K562 (cell line): ENCODE measurements around the gene ZNF284. TPM values are rescaled to one million over a fixed set of nuclear protein-coding genes. Genes with fewer than 3 reads are reported as not detected.

ENCODE experiments used
- C11orf30 ChIP-seq: fragments of 450-650 bp; IDR thresholded peaks from 2 replicates; pipeline ENCODE4 v1.6.1; 2016; ENCODE audit warnings: low read depth, mild to moderate bottlenecking
- ETS1 ChIP-seq: conservative IDR thresholded peaks from 2 replicates; pipeline ENCODE4 v1.6.1; 2011; ENCODE audit warnings: low read depth, mild to moderate bottlenecking, low read length; ENCODE audit not compliant: control insufficient read depth
- GTF2B ChIP-seq: IDR thresholded peaks from 2 replicates; pipeline ENCODE4 v1.6.1; 2011; ENCODE audit not compliant: insufficient read length; ENCODE audit errors: extremely low read depth
- KAT2B ChIP-seq: IDR thresholded peaks from one replicate; pipeline ENCODE4 v1.6.1; 2012; ENCODE audit warnings: low read depth, mild to moderate bottlenecking, control low read depth, inconsistent platforms, low read length, moderate library complexity
- KLF16 ChIP-seq: IDR thresholded peaks from 2 replicates; pipeline ENCODE4 v1.6.1; 2016; ENCODE audit warnings: antibody characterized with exemption
- MCM3 ChIP-seq: fragments of 450-650 bp; IDR thresholded peaks from 2 replicates; pipeline ENCODE4 v1.6.1; 2016
- NCOA1 ChIP-seq: fragments of 450-650 bp; IDR thresholded peaks from 2 replicates; pipeline ENCODE4 v1.6.1; 2016; ENCODE audit warnings: low read depth
- PHB2 ChIP-seq: fragments of 450-650 bp; IDR thresholded peaks from 2 replicates; pipeline ENCODE4 v1.6.1; 2017; ENCODE audit warnings: low read depth
- TAF1 ChIP-seq: IDR thresholded peaks from 2 replicates; pipeline ENCODE4 v1.6.1; 2011; ENCODE audit warnings: mild to moderate bottlenecking, low read length, moderate library complexity; ENCODE audit not compliant: insufficient read depth, control insufficient read depth, severe bottlenecking; ENCODE audit errors: extremely low read depth
- TAF15 ChIP-seq: fragments of 200-400 bp; formaldehyde crosslinking; IDR thresholded peaks from 2 replicates; pipeline ENCODE4 v1.6.1; 2017; ENCODE audit warnings: mild to moderate bottlenecking, low read depth, low read length, moderate library complexity
- TCF7L2 ChIP-seq: fragments of 150-350 bp; IDR thresholded peaks from 2 replicates; pipeline ENCODE4 v1.6.1; 2016; ENCODE audit warnings: low read depth, mild to moderate bottlenecking, low read length, moderate library complexity
- U2AF1 ChIP-seq: fragments of 200-400 bp; formaldehyde crosslinking; optimal IDR thresholded peaks from 2 replicates; pipeline ENCODE3; 2017; ENCODE audit warnings: mild to moderate bottlenecking, low read depth, low read length, moderate library complexity
- ZNF384 ChIP-seq: IDR thresholded peaks from 2 replicates; pipeline ENCODE4 v1.6.1; 2012; ENCODE audit warnings: low read depth, low read length, improper control_type of control experiment
- polyA plus RNA-seq, 8 experiments: library from polyadenylated mRNA; depleted of rRNA in 4 of 8; stranded (reverse) in 5 of 8; unstranded in 3 of 8; fragments of >200 nt; fragmentation: Nextera tagmentation in 2 of 8; fragmentation: Illumina TruSeq in 1 of 8; extraction: Ambion mirVana in 2 of 8; extraction: Trizol in 1 of 8; gene quantifications; 2 replicates each; pipeline versions ENCODE4 v1.2.1 to v1.2.3, GENCODE V29; 2011 to 2014; ENCODE audit warnings: inconsistent platforms in 1 of 8, missing spikeins in 1 of 8
- total RNA-seq, 7 experiments: library from RNA; depleted of rRNA in 6 of 7; stranded (reverse); fragments of >200 nt in 6 of 7; fragmentation: Illumina TruSeq in 2 of 7; extraction: Trizol in 2 of 7; gene quantifications; 2 replicates each; pipeline versions ENCODE4 v1.2.1 to v1.2.3, GENCODE V29; 2011 to 2021; ENCODE audit warnings: low replicate concordance in 1 of 7
- TF ChIP-seq, protein P1 (sequence below): fragments of 450-650 bp; IDR thresholded peaks from 2 replicates; pipeline ENCODE4 v1.6.1; 2014; ENCODE audit warnings: low read depth, mild to moderate bottlenecking, moderate library complexity, borderline replicate concordance
- TF ChIP-seq, protein P2 (sequence below): sonication (generic); formaldehyde crosslinking; IDR thresholded peaks from 2 replicates; pipeline ENCODE4 v1.8.0; 2023; ENCODE audit warnings: missing genetic modification reagents, mild to moderate bottlenecking, borderline replicate concordance

Gene ZNF284
- total and polyA plus RNA-seq, 9 of the 15 experiments (the other 6 are each of a cell fraction or from before 2014, with no cell fraction given): 0.07 to 0.24 (median 0.20) TPM

- TF ChIP-seq PHB2 (no peak), KLF16 (no peak), C11orf30 (no peak), TAF15 (no peak), ETS1 (no peak), ZNF384 (no peak), U2AF1 (no peak), KAT2B (no peak), TAF1 (peak; percentile 20), NCOA1 (no peak), MCM3 (no peak), GTF2B (no peak), TCF7L2 (no peak)
- TF ChIP-seq, protein P1, sequence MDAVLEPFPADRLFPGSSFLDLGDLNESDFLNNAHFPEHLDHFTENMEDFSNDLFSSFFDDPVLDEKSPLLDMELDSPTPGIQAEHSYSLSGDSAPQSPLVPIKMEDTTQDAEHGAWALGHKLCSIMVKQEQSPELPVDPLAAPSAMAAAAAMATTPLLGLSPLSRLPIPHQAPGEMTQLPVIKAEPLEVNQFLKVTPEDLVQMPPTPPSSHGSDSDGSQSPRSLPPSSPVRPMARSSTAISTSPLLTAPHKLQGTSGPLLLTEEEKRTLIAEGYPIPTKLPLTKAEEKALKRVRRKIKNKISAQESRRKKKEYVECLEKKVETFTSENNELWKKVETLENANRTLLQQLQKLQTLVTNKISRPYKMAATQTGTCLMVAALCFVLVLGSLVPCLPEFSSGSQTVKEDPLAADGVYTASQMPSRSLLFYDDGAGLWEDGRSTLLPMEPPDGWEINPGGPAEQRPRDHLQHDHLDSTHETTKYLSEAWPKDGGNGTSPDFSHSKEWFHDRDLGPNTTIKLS: peak; percentile 58; the same call in 1 of the 2 replicates
- TF ChIP-seq, protein P2, sequence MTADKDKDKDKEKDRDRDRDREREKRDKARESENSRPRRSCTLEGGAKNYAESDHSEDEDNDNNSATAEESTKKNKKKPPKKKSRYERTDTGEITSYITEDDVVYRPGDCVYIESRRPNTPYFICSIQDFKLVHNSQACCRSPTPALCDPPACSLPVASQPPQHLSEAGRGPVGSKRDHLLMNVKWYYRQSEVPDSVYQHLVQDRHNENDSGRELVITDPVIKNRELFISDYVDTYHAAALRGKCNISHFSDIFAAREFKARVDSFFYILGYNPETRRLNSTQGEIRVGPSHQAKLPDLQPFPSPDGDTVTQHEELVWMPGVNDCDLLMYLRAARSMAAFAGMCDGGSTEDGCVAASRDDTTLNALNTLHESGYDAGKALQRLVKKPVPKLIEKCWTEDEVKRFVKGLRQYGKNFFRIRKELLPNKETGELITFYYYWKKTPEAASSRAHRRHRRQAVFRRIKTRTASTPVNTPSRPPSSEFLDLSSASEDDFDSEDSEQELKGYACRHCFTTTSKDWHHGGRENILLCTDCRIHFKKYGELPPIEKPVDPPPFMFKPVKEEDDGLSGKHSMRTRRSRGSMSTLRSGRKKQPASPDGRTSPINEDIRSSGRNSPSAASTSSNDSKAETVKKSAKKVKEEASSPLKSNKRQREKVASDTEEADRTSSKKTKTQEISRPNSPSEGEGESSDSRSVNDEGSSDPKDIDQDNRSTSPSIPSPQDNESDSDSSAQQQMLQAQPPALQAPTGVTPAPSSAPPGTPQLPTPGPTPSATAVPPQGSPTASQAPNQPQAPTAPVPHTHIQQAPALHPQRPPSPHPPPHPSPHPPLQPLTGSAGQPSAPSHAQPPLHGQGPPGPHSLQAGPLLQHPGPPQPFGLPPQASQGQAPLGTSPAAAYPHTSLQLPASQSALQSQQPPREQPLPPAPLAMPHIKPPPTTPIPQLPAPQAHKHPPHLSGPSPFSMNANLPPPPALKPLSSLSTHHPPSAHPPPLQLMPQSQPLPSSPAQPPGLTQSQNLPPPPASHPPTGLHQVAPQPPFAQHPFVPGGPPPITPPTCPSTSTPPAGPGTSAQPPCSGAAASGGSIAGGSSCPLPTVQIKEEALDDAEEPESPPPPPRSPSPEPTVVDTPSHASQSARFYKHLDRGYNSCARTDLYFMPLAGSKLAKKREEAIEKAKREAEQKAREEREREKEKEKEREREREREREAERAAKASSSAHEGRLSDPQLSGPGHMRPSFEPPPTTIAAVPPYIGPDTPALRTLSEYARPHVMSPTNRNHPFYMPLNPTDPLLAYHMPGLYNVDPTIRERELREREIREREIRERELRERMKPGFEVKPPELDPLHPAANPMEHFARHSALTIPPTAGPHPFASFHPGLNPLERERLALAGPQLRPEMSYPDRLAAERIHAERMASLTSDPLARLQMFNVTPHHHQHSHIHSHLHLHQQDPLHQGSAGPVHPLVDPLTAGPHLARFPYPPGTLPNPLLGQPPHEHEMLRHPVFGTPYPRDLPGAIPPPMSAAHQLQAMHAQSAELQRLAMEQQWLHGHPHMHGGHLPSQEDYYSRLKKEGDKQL: no peak
These were observed 20.1 kb upstream of the ZNF284 start, which contains the start of gene ZNF223 (continued) for GRCh38 chr19:44051650-44052402.
